GM13976 (cell line): ENCODE measurements around the gene PPM1N.
A peak's percentile ranks its signal among the peaks of the same experiment; 100 is the strongest.

Experiments
- DNase-seq: peaks from one replicate; pipeline ENCODE4 v3.0.0; 2012; ENCODE audit warnings: low spot score
- in situ Hi-C: fragments of 300-500 bp; cut with MboI; formaldehyde crosslinking; loops from one replicate; pipeline ENCODE4 v1.12.0; 2022; ENCODE audit warnings: low sequenced_read_pairs, mixed read lengths, inconsistent platforms; ENCODE audit not compliant: unreplicated experiment
- TF ChIP-seq, protein P1 (sequence below): IDR thresholded peaks from 2 replicates; pipeline ENCODE4 v1.5.1; 2012; ENCODE audit warnings: borderline replicate concordance, mild to moderate bottlenecking; ENCODE audit not compliant: insufficient read depth; ENCODE audit errors: extremely low read depth, missing control alignments, control extremely low read depth

PPM1N gene

DNA sequence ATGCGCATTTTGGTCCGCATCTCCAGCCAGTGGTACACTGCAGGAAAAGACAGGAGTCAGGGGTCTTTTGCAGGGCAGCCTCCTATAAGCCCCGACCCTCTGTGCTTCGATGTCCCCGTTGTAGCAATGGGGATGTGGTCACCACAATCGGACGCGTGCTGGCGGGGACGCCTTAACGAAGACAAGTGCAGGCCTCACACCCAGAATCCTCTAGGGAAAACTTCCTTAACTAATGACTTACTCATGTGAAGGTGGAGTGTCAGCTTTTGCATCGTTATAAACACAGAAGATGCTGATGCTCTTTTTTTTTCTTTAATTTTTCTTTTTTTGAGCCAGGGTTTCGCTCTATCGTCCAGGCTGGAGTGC lies 31.2 kb downstream of the PPM1N start:
- DNase-seq, result no peak
- in situ Hi-C loops, result no loop called here
- TF ChIP-seq, protein P1, sequence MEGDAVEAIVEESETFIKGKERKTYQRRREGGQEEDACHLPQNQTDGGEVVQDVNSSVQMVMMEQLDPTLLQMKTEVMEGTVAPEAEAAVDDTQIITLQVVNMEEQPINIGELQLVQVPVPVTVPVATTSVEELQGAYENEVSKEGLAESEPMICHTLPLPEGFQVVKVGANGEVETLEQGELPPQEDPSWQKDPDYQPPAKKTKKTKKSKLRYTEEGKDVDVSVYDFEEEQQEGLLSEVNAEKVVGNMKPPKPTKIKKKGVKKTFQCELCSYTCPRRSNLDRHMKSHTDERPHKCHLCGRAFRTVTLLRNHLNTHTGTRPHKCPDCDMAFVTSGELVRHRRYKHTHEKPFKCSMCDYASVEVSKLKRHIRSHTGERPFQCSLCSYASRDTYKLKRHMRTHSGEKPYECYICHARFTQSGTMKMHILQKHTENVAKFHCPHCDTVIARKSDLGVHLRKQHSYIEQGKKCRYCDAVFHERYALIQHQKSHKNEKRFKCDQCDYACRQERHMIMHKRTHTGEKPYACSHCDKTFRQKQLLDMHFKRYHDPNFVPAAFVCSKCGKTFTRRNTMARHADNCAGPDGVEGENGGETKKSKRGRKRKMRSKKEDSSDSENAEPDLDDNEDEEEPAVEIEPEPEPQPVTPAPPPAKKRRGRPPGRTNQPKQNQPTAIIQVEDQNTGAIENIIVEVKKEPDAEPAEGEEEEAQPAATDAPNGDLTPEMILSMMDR, result no peak

DNA sequence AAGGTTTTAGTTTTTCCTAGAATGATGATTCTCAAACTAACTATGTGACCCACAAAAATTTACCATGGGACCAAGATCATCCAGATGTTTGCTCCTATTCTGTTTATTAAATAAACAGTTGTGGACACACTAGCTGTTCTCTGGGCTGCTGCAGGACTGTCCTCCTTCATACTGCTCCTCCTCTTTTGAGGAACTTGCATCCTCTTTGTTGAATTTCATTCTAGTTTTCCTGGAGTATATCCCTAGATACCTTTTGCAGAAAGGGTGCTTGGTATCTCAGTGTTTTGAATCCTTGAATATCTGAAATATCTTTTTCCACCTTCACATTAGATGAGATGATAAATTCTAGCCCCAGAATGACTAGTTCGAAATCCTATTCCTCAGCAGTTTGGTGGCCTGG lies 33.1 kb downstream of the PPM1N start:
- in situ Hi-C loops, result no loop called here
- TF ChIP-seq, protein P1, result no peak
- no peak for DNase-seq

DNA sequence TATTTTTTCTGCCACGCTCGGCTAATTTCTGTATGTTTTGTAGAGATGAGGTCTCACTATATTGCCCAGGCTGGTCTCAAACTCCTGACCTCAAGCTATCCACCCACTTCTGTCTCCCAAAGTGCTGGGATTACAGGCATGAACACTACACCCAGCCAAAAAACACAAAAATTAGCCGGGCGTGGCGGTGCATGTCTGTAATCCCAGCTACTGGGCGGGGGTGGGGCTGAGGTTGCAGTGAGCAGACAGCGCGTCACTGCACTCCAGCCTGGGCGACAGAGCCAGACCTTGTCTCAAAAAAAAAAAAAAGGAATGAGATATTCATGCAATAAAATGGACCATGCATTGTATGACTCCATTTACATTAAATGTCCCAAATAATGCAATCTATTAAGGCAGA lies 41.2 kb downstream of the PPM1N start:
- TF ChIP-seq, protein P1, result no peak
- no peak for DNase-seq
- in situ Hi-C loops, result no loop called here

DNA sequence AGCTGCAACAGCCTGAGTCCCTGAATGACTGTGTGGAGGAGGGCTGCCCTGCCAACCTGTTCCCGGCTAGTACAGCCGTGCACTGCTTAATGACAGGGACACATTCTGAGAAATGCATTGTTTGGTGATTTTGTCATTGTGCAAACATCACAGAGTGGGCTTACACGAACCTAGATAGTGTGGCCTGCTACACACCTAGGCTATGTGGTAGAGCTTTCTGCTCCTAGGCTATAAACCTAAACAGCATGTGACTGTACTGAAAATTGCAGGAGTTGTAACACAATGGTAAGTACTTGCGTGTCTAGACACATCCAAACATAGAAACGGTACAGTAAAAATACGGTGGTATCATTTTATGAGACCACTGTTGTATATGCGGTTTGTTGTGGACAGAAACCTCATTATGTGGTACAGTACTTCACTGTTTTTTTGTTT lies 44.0 kb downstream of the PPM1N start:
- TF ChIP-seq, protein P1, result no peak
- DNase-seq, result no peak
- in situ Hi-C loops, result no loop called here

DNA sequence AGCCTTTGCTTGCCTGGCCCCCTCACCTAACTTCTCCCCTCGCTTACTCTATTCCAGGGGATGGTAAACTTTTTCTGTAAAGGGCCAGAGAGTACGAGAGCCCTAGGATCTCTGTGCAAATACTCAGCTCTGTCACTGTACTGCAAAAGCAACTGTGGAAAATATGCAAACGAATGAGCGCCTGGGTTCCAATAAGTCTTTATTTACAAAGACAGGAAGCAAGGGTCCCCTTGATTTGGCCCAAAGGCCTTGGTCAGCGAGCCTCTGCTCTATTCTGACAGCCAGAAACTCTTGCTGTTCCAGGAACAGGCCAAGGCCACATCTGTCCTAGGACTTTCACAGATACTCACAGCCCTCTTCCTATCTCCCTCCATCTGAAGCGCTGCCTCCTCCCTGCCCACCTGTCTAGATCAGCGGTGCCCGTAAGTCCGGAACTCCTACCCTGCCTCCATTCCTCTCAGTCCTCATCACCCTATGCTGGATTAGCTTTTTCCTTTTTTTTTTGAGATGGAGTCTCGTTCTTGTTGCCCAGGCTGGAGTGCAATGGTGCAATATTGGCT lies 49.0 kb downstream of the PPM1N start:
- TF ChIP-seq, protein P1, result no peak
- peak; percentile 17 for DNase-seq
- in situ Hi-C loops, result no loop called here

DNA sequence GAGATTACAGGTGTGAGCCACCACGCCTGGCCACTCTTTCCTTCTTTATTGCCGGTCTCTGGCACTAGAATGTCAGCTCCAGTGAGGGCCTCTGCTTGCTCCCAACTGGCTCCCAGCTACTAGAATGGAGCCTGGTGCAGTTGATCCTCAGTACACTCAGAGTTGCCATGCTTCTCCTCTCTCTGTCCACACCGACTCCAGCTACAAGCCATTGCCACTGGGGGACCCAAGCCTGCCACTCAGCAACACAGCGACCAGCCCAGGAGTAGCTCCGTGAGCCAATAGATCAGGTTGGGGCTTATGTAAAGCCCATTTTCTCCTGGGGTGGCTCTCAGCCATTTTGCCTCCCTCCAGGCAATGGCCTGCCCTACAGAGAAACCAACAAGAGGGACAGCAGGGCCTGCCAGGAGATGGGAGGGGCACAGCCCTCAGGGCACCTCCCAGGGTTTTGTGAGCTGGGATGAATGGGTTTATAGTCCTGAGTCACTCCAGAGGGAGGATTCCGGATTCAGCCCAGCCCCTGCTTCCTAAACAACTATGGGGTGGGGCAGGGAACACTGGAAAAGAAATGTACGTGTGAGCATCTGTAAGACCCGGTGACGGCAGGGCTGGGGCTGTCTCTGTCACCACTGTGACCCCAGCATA lies 49.8 kb downstream of the PPM1N start:
- TF ChIP-seq, protein P1, result no peak
- DNase-seq, result no peak
- in situ Hi-C loops, result no loop called here
